DOHH2 (cell line): ENCODE results near the gene TRPM8.

ENCODE experiments used
- CTCF ChIP-seq: fragments of 200-600 bp; sonication (generic); IDR thresholded peaks from one replicate; pipeline ENCODE4 v1.5.1; 2014; ENCODE audit warnings: antibody characterized with exemption, mild to moderate bottlenecking, low read depth, low read length; ENCODE audit not compliant: poor library complexity, severe bottlenecking
- EZH2phosphoT487 ChIP-seq: fragments of 200-600 bp; sonication (generic); IDR thresholded peaks from 2 replicates; pipeline ENCODE4 v1.6.1; 2017; ENCODE audit warnings: borderline replicate concordance, mild to moderate bottlenecking, antibody characterized with exemption, low read length, moderate library complexity, mixed read lengths

- TF ChIP-seq CTCF (no peak), EZH2phosphoT487 (no peak)
Measured at GRCh38 chr2:233996000-233996399, 78.8 kb downstream of the TRPM8 start.
